ENCODE results near the gene AIG1. TPM values are rescaled to one million over a fixed set of nuclear protein-coding genes. Genes with fewer than 3 reads are reported as not detected.

Gene AIG1
- total RNA-seq, 3 donors from 2014 or later, result 18.5 to 21.5 (median 21.0) TPM

DNA sequence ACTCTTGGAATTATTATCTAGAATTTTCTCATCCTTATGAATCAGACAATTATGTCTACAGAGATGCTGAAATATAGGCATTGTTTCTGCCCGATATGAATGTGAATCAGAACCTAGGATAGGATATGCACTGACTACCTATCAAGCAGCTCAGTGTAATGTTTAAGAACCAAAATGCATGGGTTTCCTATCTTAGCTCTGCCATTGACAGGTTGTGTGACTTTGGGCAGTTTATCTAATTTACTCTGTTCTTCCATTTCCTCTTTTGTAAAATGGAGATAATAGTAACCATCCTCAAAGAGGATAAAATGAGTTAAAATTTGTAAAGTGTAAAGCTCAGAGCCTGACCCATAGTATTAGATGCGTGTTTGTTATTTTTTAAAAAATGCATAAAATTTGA is 10.2 kb upstream of the AIG1 start:
- H3K4me3 ChIP-seq, result no peak overlapping the region
- intact Hi-C loops (cut with DNase I, micrococcal nuclease), result no loop called here
- no peaks in the 10 kb centered on the region for H3K9me3 ChIP-seq
- no peak for ATAC-seq
- DNase-seq, result no peak
- no peaks in the 10 kb centered on the region for H3K4me1 ChIP-seq (ENCODE audit: low read depth)
- no peaks in the 10 kb centered on the region for H3K36me3 ChIP-seq (ENCODE audit: low read depth)
- TF ChIP-seq CTCF (IDR thresholded peaks at IDR 0.05), result no peak

GRCh38 chr6:143052282-143052681 is 8.4 kb upstream of the AIG1 start:
- H3K4me1 ChIP-seq (ENCODE audit: low read depth), result no peaks in the 10 kb centered on the region
- H3K9me3 ChIP-seq, result no peaks in the 10 kb centered on the region
- no peak for TF ChIP-seq CTCF (IDR thresholded peaks at IDR 0.05)
- intact Hi-C loops (cut with DNase I, micrococcal nuclease), result no loop called here
- no peak for ATAC-seq
- DNase-seq, result no peak
- no peak overlapping the region for H3K4me3 ChIP-seq
- H3K36me3 ChIP-seq (ENCODE audit: low read depth), result no peaks in the 10 kb centered on the region

GRCh38 chr6:143053856-143054255 is 6.8 kb upstream of the AIG1 start:
- H3K4me3 ChIP-seq, result no peak overlapping the region

GRCh38 chr6:143054329-143054728 is 6.4 kb upstream of the AIG1 start:
- no peaks in the 10 kb centered on the region for H3K9me3 ChIP-seq
- ATAC-seq, result no peak
- intact Hi-C loops (cut with DNase I, micrococcal nuclease), result no loop called here
- H3K36me3 ChIP-seq (ENCODE audit: low read depth), result no peaks in the 10 kb centered on the region
- H3K4me1 ChIP-seq (ENCODE audit: low read depth), result no peaks in the 10 kb centered on the region
- DNase-seq, result no peak
- TF ChIP-seq CTCF (IDR thresholded peaks at IDR 0.05), result no peak
- H3K4me3 ChIP-seq, result no peak overlapping the region

More at GRCh38 chr6:143053856-143054255, 6.8 kb upstream of the AIG1 start:
- intact Hi-C loops (cut with DNase I, micrococcal nuclease), result no loop called here
- no peak for TF ChIP-seq CTCF (IDR thresholded peaks at IDR 0.05)
- ATAC-seq (no peak), DNase-seq (no peak)
- Histone ChIP-seq H3K9me3 (no peaks in the 10 kb centered on the region), H3K4me1 (ENCODE audit: low read depth) (no peaks in the 10 kb centered on the region), H3K36me3 (ENCODE audit: low read depth) (no peaks in the 10 kb centered on the region)

DNA sequence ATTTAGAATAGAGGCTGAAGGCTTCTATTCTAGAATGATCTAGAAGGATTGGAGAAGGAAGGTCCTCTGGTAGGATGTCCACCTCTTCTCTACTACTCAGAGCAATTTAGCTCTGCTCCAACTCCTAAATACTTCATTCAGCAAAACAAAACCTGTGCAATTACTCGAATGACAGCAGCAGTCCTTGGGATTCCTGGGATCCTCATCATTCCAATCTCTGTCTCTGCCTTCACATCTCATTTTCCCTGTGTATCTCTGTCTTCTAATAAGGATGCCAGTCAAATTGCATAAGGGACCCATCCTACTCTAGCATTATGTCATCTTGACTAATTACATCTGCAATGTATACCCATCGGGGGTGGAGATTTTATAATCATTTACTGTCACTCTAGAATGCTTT is 5.5 kb upstream of the AIG1 start:
- H3K36me3 ChIP-seq (ENCODE audit: low read depth), result no peaks in the 10 kb centered on the region
- no peak for TF ChIP-seq CTCF (IDR thresholded peaks at IDR 0.05)
- ATAC-seq (no peak), DNase-seq (no peak)
- H3K4me3 ChIP-seq, result no peak overlapping the region
- H3K9me3 ChIP-seq, result no peaks in the 10 kb centered on the region
- intact Hi-C loops (cut with DNase I, micrococcal nuclease), result no loop called here
- H3K4me1 ChIP-seq (ENCODE audit: low read depth), result no peaks in the 10 kb centered on the region

DNA sequence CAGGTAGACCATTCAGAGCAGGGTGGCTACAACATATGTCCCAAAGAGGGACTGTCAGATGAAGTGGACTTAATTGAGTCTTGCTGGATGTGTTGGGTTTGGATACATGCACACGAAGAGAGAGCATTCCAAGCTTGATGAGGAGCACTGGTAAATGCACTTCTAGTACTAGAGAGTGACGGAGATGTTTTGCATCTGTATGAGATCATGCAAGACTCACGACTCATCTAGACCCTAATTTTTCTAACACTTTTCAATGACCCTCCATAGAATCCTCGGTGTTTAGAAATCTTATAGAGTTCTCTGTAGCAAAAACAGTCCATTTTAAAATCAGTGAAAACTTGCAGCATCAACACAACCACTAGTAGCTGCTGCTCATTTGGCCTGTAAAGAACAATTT is 4.8 kb upstream of the AIG1 start:
- ATAC-seq, result no peak
- TF ChIP-seq CTCF (IDR thresholded peaks at IDR 0.05), result no peak
- no peaks in the 10 kb centered on the region for H3K9me3 ChIP-seq
- intact Hi-C loops (cut with DNase I, micrococcal nuclease), result no loop called here
- H3K36me3 ChIP-seq (ENCODE audit: low read depth), result no peaks in the 10 kb centered on the region
- H3K4me1 ChIP-seq (ENCODE audit: low read depth), result no peaks in the 10 kb centered on the region
- no peak for DNase-seq
- no peak overlapping the region for H3K4me3 ChIP-seq
